Mucosa of gallbladder (tissue), 1 donor: ENCODE results near the gene RBFOX2. TPM values are rescaled to one million over a fixed set of nuclear protein-coding genes. Genes with fewer than 3 reads are reported as not detected.

ENCODE experiments used
- DNase-seq: peaks from one replicate; pipeline ENCODE4 v3.0.0-alpha.2; 2020; ENCODE audit warnings: low spot score
- total RNA-seq: library from RNA; stranded (reverse); gene quantifications from one replicate; pipeline ENCODE4 v1.2.1, GENCODE V29; 2021
- donor health status: DM: no; HTN: no; CAD: no.

Gene RBFOX2
- total RNA-seq, 1 donor from 2014 or later: 81.1 TPM

DNA sequence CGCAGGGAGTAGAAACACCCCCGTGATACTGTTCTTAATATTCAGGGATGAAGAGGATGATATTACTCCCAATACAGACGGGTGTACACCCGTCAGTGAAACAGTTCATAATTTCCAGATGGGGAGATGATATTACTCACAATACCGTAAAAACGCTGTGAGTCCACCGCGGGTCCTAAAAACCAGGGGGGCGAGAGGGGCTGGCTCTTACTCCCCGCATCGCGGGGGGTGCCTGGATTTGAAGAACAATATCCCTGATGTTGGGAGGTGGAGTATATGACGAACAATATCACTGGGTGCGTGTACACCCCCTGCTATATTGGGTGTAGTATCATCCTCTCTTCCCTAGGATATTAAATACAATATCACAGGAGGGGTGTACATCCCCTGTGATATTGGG lies 331.5 kb downstream of the RBFOX2 start:
- no peak for DNase-seq

DNA sequence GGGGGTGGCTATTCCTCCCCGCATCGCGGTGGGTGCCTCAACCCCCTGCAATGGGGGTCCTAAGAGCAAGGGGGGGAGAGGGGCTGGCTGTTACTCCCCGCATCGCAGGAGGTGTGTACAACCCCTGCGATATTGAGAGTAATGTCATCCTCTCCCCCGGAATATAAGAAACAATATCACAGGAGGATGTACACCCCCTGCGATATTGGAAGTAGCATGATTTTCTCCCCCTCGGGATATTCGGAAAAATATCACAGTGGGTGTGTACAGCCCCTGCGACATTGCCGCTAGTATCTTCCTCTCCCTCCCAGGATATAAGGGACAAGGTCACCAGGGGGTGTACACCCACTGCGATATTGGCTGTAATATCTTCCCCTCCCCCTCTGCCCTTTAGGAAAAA lies 333.4 kb downstream of the RBFOX2 start:
- no peak for DNase-seq

GRCh38 chr22:35690001-35690400 lies 338.6 kb downstream of the RBFOX2 start:
- DNase-seq: no peak

- no peak for DNase-seq
These were observed 339.5 kb downstream of the RBFOX2 start for GRCh38 chr22:35688913-35689675.

Other genes starting within 250 kb of the RBFOX2 start
- 20.9 TPM for gene APOL3, start 131.9 kb upstream of the RBFOX2 start, total RNA-seq
- gene APOL4, start 173.0 kb upstream of the RBFOX2 start, total RNA-seq: 3.4 TPM
- 58.2 TPM for gene APOL2, start 210.7 kb upstream of the RBFOX2 start, total RNA-seq
- 145 TPM for gene APOL1, start 224.3 kb upstream of the RBFOX2 start, total RNA-seq